HG03066 (cell line): ENCODE measurements around the gene EPHA4.

Experiments used
- ATAC-seq: cut with Tn5 transposase; IDR thresholded peaks from one replicate; pipeline ENCODE4 v1.9.1; 2021; ENCODE audit warnings: low read depth; ENCODE audit not compliant: unreplicated experiment

Gene EPHA4

GRCh38 chr2:221572219-221572820, at the start of gene EPHA4:
Gene EPHA4, minus strand, starts transcription at chr2:221572304. Its CDS starts 56 bp downstream, at chr2:221572248.
- peak; percentile 81 for ATAC-seq

GRCh38 chr2:221618007-221618406, 45.9 kb upstream of the EPHA4 start:
- ATAC-seq, result no peak

GRCh38 chr2:221616561-221616960, 44.5 kb upstream of the EPHA4 start:
- ATAC-seq, result no peak

- no peak for ATAC-seq
Measured at GRCh38 chr2:221614274-221614673, 42.2 kb upstream of the EPHA4 start.

GRCh38 chr2:221612800-221613199, 40.7 kb upstream of the EPHA4 start:
- no peak for ATAC-seq

- ATAC-seq, result no peak
Measured at GRCh38 chr2:221612161-221612560, 40.1 kb upstream of the EPHA4 start.

- ATAC-seq, result no peak
Measured at GRCh38 chr2:221610675-221611074, 38.6 kb upstream of the EPHA4 start.

- ATAC-seq, result no peak
Measured at GRCh38 chr2:221610255-221610654, 38.2 kb upstream of the EPHA4 start.

- ATAC-seq, result no peak
Measured at GRCh38 chr2:221608442-221608841, 36.3 kb upstream of the EPHA4 start.

GRCh38 chr2:221606424-221606823, 34.3 kb upstream of the EPHA4 start:
- ATAC-seq, result no peak

GRCh38 chr2:221605751-221606240, 33.7 kb upstream of the EPHA4 start:
- no peak for ATAC-seq

- ATAC-seq, result no peak
Measured at GRCh38 chr2:221602938-221603337, 30.8 kb upstream of the EPHA4 start.

GRCh38 chr2:221601376-221601775, 29.3 kb upstream of the EPHA4 start:
- no peak for ATAC-seq

GRCh38 chr2:221600388-221600787, 28.3 kb upstream of the EPHA4 start:
- ATAC-seq, result no peak

- no peak for ATAC-seq
Measured at GRCh38 chr2:221596192-221596591, 24.1 kb upstream of the EPHA4 start.

GRCh38 chr2:221590861-221591365, 18.8 kb upstream of the EPHA4 start:
- no peak for ATAC-seq

GRCh38 chr2:221589696-221590095, 17.6 kb upstream of the EPHA4 start:
- no peak for ATAC-seq

- no peak for ATAC-seq
Measured at GRCh38 chr2:221588306-221588985, 16.3 kb upstream of the EPHA4 start.

GRCh38 chr2:221581986-221582385, 9.9 kb upstream of the EPHA4 start:
- ATAC-seq, result no peak

- ATAC-seq, result no peak
Measured at GRCh38 chr2:221574231-221574570, 2.1 kb upstream of the EPHA4 start.

- ATAC-seq, result peak; percentile 50
Measured at GRCh38 chr2:221573430-221574230, 1.5 kb upstream of the EPHA4 start.
